H9 (cell line): ENCODE results near the gene ADNP2. TPM values are rescaled to one million over a fixed set of nuclear protein-coding genes. Genes with fewer than 3 reads are reported as not detected.
A peak's percentile ranks its signal among the peaks of the same experiment; 100 is the strongest.

Experiments used
- DNase-seq: peaks from one replicate; pipeline ENCODE4 v3.0.0-alpha.2; 2017
- H2AFZ ChIP-seq: one replicate; pipeline ENCODE4 v1.6.1; 2013; ENCODE audit warnings: mild to moderate bottlenecking, low read length, control low read depth, moderate library complexity
- H2AK5ac ChIP-seq: 2 replicates; pipeline ENCODE4 v1.6.1; 2013; ENCODE audit warnings: low read length, control low read depth, mixed read lengths; ENCODE audit not compliant: insufficient read length
- H2BK120ac ChIP-seq: one replicate; pipeline ENCODE4 v1.6.1; 2013; ENCODE audit warnings: low read depth, mild to moderate bottlenecking, low read length, control low read depth, inconsistent platforms; ENCODE audit not compliant: poor library complexity, severe bottlenecking
- H2BK12ac ChIP-seq: 2 replicates; pipeline ENCODE4 v1.6.1; 2013; ENCODE audit warnings: low read length, control low read depth, mixed read lengths, low read depth; ENCODE audit not compliant: insufficient read length
- H2BK15ac ChIP-seq: 2 replicates; pipeline ENCODE4 v1.6.1; 2013; ENCODE audit warnings: low read depth, low read length, control low read depth
- H2BK20ac ChIP-seq: one replicate; pipeline ENCODE4 v1.6.1; 2013; ENCODE audit warnings: low read depth, mild to moderate bottlenecking, low read length, control low read depth, inconsistent platforms; ENCODE audit not compliant: poor library complexity, severe bottlenecking
- H2BK5ac ChIP-seq: 2 replicates; pipeline ENCODE4 v1.6.1; 2013; ENCODE audit warnings: low read length, control low read depth, mixed read lengths; ENCODE audit not compliant: insufficient read length
- H3K14ac ChIP-seq: 2 replicates; pipeline ENCODE4 v1.6.1; 2013; ENCODE audit warnings: low read length, control low read depth; ENCODE audit not compliant: insufficient read depth
- H3K18ac ChIP-seq: 2 replicates; pipeline ENCODE4 v1.6.1; 2013; ENCODE audit warnings: low read depth, mild to moderate bottlenecking, mixed read lengths, low read length, control low read depth; ENCODE audit not compliant: insufficient read length
- H3K23ac ChIP-seq: 2 replicates; pipeline ENCODE4 v1.6.1; 2013; ENCODE audit warnings: low read length, control low read depth, mixed read lengths, low read depth; ENCODE audit not compliant: insufficient read length
- H3K23me2 ChIP-seq: 2 replicates; pipeline ENCODE4 v1.6.1; 2013; ENCODE audit warnings: low read depth, mild to moderate bottlenecking, mixed read lengths, low read length, control low read depth; ENCODE audit not compliant: insufficient read length, poor library complexity, severe bottlenecking
- H3K27ac ChIP-seq: 2 replicates; pipeline ENCODE4 v1.5.1; 2013; ENCODE audit warnings: low read length, control low read depth, mixed read lengths, low read depth; ENCODE audit not compliant: insufficient read length
- H3K27me3 ChIP-seq: 2 replicates; pipeline ENCODE4 v1.6.1; 2013; ENCODE audit warnings: low read length, control low read depth, inconsistent platforms; ENCODE audit not compliant: insufficient read depth
- H3K4ac ChIP-seq: 2 replicates; pipeline ENCODE4 v1.6.1; 2013; ENCODE audit warnings: low read depth, mild to moderate bottlenecking, control low read depth, inconsistent platforms, low read length, moderate library complexity
- H3K4me1 ChIP-seq: 2 replicates; pipeline ENCODE4 v1.6.1; 2013; ENCODE audit warnings: low read length, control low read depth, inconsistent platforms; ENCODE audit not compliant: insufficient read depth
- H3K4me2 ChIP-seq: 2 replicates; pipeline ENCODE4 v1.6.1; 2013; ENCODE audit warnings: low read length, control low read depth, mixed read lengths; ENCODE audit not compliant: insufficient read length, insufficient read depth
- H3K56ac ChIP-seq: 2 replicates; pipeline ENCODE4 v1.6.1; 2013; ENCODE audit warnings: low read depth, mild to moderate bottlenecking, mixed read lengths, low read length, control low read depth; ENCODE audit not compliant: insufficient read length
- H3K79me1 ChIP-seq: 2 replicates; pipeline ENCODE4 v1.6.1; 2013; ENCODE audit warnings: low read depth, mild to moderate bottlenecking, moderate library complexity, low read length, control low read depth, inconsistent platforms; ENCODE audit not compliant: insufficient read depth, poor library complexity, severe bottlenecking
- H3K79me2 ChIP-seq: 2 replicates; pipeline ENCODE4 v1.6.1; 2013; ENCODE audit warnings: low read length, control low read depth, inconsistent platforms; ENCODE audit not compliant: insufficient read depth
- H3K9ac ChIP-seq: 2 replicates; pipeline ENCODE4 v1.6.1; 2013; ENCODE audit warnings: low read length, control low read depth, mixed read lengths; ENCODE audit not compliant: insufficient read length; ENCODE audit errors: extremely low read depth
- H3K9me3 ChIP-seq: one replicate; pipeline ENCODE4 v1.6.1; 2013; ENCODE audit warnings: low read depth, low read length, inconsistent platforms; ENCODE audit not compliant: control insufficient read depth
- H3T11ph ChIP-seq: one replicate; pipeline ENCODE4 v1.6.1; 2013; ENCODE audit warnings: mild to moderate bottlenecking, low read length, control low read depth, inconsistent platforms
- H4K20me1 ChIP-seq: one replicate; pipeline ENCODE4 v1.6.1; 2013; ENCODE audit not compliant: control insufficient read depth, insufficient read length, insufficient read depth
- H4K5ac ChIP-seq: 2 replicates; pipeline ENCODE4 v1.6.1; 2013; ENCODE audit warnings: low read depth, mild to moderate bottlenecking, mixed read lengths, low read length, control low read depth; ENCODE audit not compliant: insufficient read length
- H4K8ac ChIP-seq: replicated peaks from 2 replicates; pipeline ENCODE4 v1.6.1; 2013; ENCODE audit warnings: low read length, control low read depth, mixed read lengths, low read depth; ENCODE audit not compliant: insufficient read length
- H4K91ac ChIP-seq: 2 replicates; pipeline ENCODE4 v1.6.1; 2013; ENCODE audit warnings: low read depth, mild to moderate bottlenecking, moderate library complexity, mixed read lengths, low read length, control low read depth; ENCODE audit not compliant: insufficient read length
- H3K27ac Mint-ChIP-seq, 3 experiments: 2 replicates in 2 of 3; 3 replicates in 1 of 3; pipeline ENCODE4 v1.8.0; 2020 to 2021; ENCODE audit warnings: mixed read lengths in 3 of 3, mild to moderate bottlenecking in 1 of 3, moderate library complexity in 1 of 3
- H3K27me3 Mint-ChIP-seq: 2 replicates; pipeline ENCODE4 v1.8.0; 2021; ENCODE audit warnings: low read depth, mild to moderate bottlenecking, moderate library complexity, mixed read lengths
- H3K36me3 Mint-ChIP-seq, 3 experiments: 2 replicates in 2 of 3; 3 replicates in 1 of 3; pipeline ENCODE4 v1.8.0; 2020 to 2021; ENCODE audit warnings: low read depth in 3 of 3, mixed read lengths in 3 of 3; ENCODE audit not compliant: insufficient read depth in 1 of 3
- H3K4me1 Mint-ChIP-seq, 2 experiments: 2 replicates each; pipeline ENCODE4 v1.8.0; 2020; ENCODE audit warnings: mixed read lengths in 2 of 2
- H3K4me3 Mint-ChIP-seq, 2 experiments: 2 replicates in 1 of 2; 3 replicates in 1 of 2; pipeline ENCODE4 v1.8.0; 2020 to 2021; ENCODE audit warnings: mild to moderate bottlenecking in 2 of 2, mixed read lengths in 2 of 2, moderate library complexity in 1 of 2
- H3K9me3 Mint-ChIP-seq, 2 experiments: 2 replicates in 1 of 2; 3 replicates in 1 of 2; pipeline ENCODE4 v1.8.0; 2020; ENCODE audit warnings: mild to moderate bottlenecking in 2 of 2, mixed read lengths in 2 of 2, moderate library complexity in 1 of 2
- CTCF ChIP-seq: fragments of 200-600 bp; sonication (generic); conservative IDR thresholded peaks from 3 replicates; pipeline ENCODE4 v1.8.0; 2021; ENCODE audit warnings: antibody characterized with exemption, mild to moderate bottlenecking
- WGBS: extraction: QIAGEN DNeasy Blood & Tissue Kit; methylation state at CpG from one replicate; pipeline ENCODE4 v1.1.7; 2013; ENCODE audit warnings: missing lambda C conversion rate, low lambda C conversion rate, mixed read lengths; ENCODE audit not compliant: insufficient read length; ENCODE audit errors: extremely low coverage; 5-methylcytosine and 5-hydroxymethylcytosine counted together
- total RNA-seq: library from RNA; stranded (reverse); gene quantifications from 2 replicates; pipeline ENCODE4 v1.2.1, GENCODE V29; 2021

The ADNP2 gene
- total RNA-seq, 1 experiment from 2014 or later: 53.5 TPM

GRCh38 chr18:80076379-80076778, 32.7 kb upstream of the ADNP2 start:
- Histone ChIP-seq H3T11ph (no peak overlapping the region), H2BK5ac (no peak overlapping the region), H3K9me3 (no peaks in the 10 kb centered on the region), H2BK120ac (no peak overlapping the region), H3K4me2 (no peak overlapping the region), H3K23me2 (no peaks in the 10 kb centered on the region), H3K56ac (no peak overlapping the region), H3K9ac (no peak overlapping the region), H4K91ac (no peak overlapping the region), H3K27ac (no peak overlapping the region), H4K20me1 (no peaks in the 10 kb centered on the region), H2BK20ac (no peak overlapping the region), H3K18ac (no peak overlapping the region), H4K8ac (no peak overlapping the region), H3K79me2 (no peaks in the 10 kb centered on the region), H3K4ac (no peak overlapping the region), H2BK15ac (no peak overlapping the region), H2AFZ (no peak overlapping the region), H3K79me1 (no peaks in the 10 kb centered on the region), H2AK5ac (no peak overlapping the region), H3K23ac (no peak overlapping the region), H4K5ac (no peak overlapping the region), H3K27me3 (no peaks in the 10 kb centered on the region), H3K4me1 (peaks cover 2% of the 10 kb centered on the region; the same call in 1 of the 2 replicates), H3K14ac (no peak overlapping the region), H2BK12ac (no peak overlapping the region)
- peaks cover 24% of the 10 kb centered on the region in 2 experiments for H3K9me3 Mint-ChIP-seq
- no peaks in the 10 kb centered on the region; the same call in none of the 2 replicates for H3K27me3 Mint-ChIP-seq
- TF ChIP-seq CTCF: no peak
- peak overlapping the region in 1 of 2 experiments; percentile 51; a peak in 1 of 5 replicates for H3K4me3 Mint-ChIP-seq
- WGBS: no CpG with 5 or more reads among the region's 9 CpGs
- peaks cover 7% of the 10 kb centered on the region in 2 experiments for H3K4me1 Mint-ChIP-seq
- peaks cover 12 to 26% (median 13%) of the 10 kb centered on the region in 3 experiments for H3K36me3 Mint-ChIP-seq
- DNase-seq: no peak
- no peak overlapping the region; a peak in 1 of 7 replicates for H3K27ac Mint-ChIP-seq
